Vagina (tissue), 2 donors: ENCODE measurements around the gene PIP5KL1.

Experiments
- CTCF ChIP-seq, 3 experiments: fragments of 450-650 bp in 2 of 3; fragments of 200-600 bp in 1 of 3; sonication (generic) in 1 of 3; IDR thresholded peaks; one replicate each; pipeline ENCODE4 v1.5.1; 2017 to 2019; ENCODE audit warnings: antibody characterized with exemption in 3 of 3, mild to moderate bottlenecking in 2 of 3, moderate library complexity in 2 of 3
- POLR2A ChIP-seq, 2 donors: fragments of 450-650 bp; IDR thresholded peaks; one replicate each; pipeline ENCODE4 v1.6.1; 2017; ENCODE audit warnings: antibody characterized with exemption in 2 of 2, mild to moderate bottlenecking in 2 of 2, moderate library complexity in 2 of 2

GRCh38 chr9:127908660-127908926 is 22.0 kb downstream of the PIP5KL1 start:
- TF ChIP-seq POLR2A (IDR thresholded peaks at IDR 0.05) (no peak), CTCF (IDR thresholded peaks at IDR 0.05) (no peak)
